Activated B cell treated with CpG ODN at 0.5 μM for 24 hours (primary cell): ENCODE results near the gene PNPLA3. TPM values are rescaled to one million over a fixed set of nuclear protein-coding genes. Genes with fewer than 3 reads are reported as not detected.

Source experiments
- ATAC-seq: fragments of 200-7000 bp; cut with Tn5 transposase; one replicate; pipeline ENCODE4 v1.10.0; 2021; ENCODE audit warnings: low read depth, mild to moderate bottlenecking, moderate library complexity
- CTCF ChIA-PET: fragments of 350-600 bp; sonication (Branson Sonifier 250); formaldehyde crosslinking; loops from one replicate; lab custom pipeline; 2021; ENCODE audit warnings: antibody characterized with exemption; lab: Charles Lee
- POLR2A ChIA-PET: fragments of 350-600 bp; sonication (Branson Sonifier 250); formaldehyde crosslinking; loops from one replicate; lab custom pipeline; 2021; ENCODE audit warnings: antibody characterized with exemption; lab: Charles Lee
- DNase-seq: peaks from one replicate; pipeline ENCODE4 v3.0.0; 2022
- H3K27ac Mint-ChIP-seq: one replicate; pipeline ENCODE4 v1.8.0; 2020; ENCODE audit warnings: mixed read lengths
- H3K27me3 Mint-ChIP-seq: one replicate; pipeline ENCODE4 v1.8.0; 2021; ENCODE audit warnings: mixed read lengths
- H3K36me3 Mint-ChIP-seq: one replicate; pipeline ENCODE4 v1.8.0; 2021; ENCODE audit warnings: low read depth, mixed read lengths
- H3K4me1 Mint-ChIP-seq: one replicate; pipeline ENCODE4 v1.8.0; 2021; ENCODE audit warnings: mixed read lengths
- H3K4me3 Mint-ChIP-seq: one replicate; pipeline ENCODE4 v1.8.0; 2020; ENCODE audit warnings: mild to moderate bottlenecking, mixed read lengths
- H3K9me3 Mint-ChIP-seq: one replicate; pipeline ENCODE4 v1.8.0; 2020; ENCODE audit warnings: mixed read lengths
- CTCF ChIP-seq: fragments of 200-600 bp; IDR thresholded peaks from one replicate; pipeline ENCODE4 v1.8.0; 2022; ENCODE audit warnings: antibody characterized with exemption, mild to moderate bottlenecking
- intact Hi-C: fragments of 100-400 bp; cut with micrococcal nuclease; formaldehyde crosslinking; loops from one replicate; pipeline ENCODE4 v1.15.1; 2024
- total RNA-seq: library from RNA; stranded (reverse); gene quantifications from 2 replicates; pipeline ENCODE4 v1.2.3, GENCODE V29; 2022

Gene PNPLA3
- total RNA-seq, 1 donor from 2014 or later: 0.33 TPM

GRCh38 chr22:43948836-43949406 is 25.3 kb downstream of the PNPLA3 start:
- Mint-ChIP-seq H3K27ac (no peak overlapping the region), H3K4me3 (no peak overlapping the region), H3K9me3 (no peaks in the 10 kb centered on the region), H3K27me3 (peaks cover 16% of the 10 kb centered on the region), H3K4me1 (peaks cover under 1% of the 10 kb centered on the region), H3K36me3 (no peaks in the 10 kb centered on the region)
- ATAC-seq (no peak), DNase-seq (no peak)
- intact Hi-C loops: no loop called here
- ChIA-PET POLR2A (no interaction called here), CTCF (no interaction called here)
- TF ChIP-seq CTCF: no peak

- no peak for ATAC-seq
These were observed 27.8 kb downstream of the PNPLA3 start for GRCh38 chr22:43951391-43951790.

GRCh38 chr22:43951966-43952365 is 28.4 kb downstream of the PNPLA3 start:
- Mint-ChIP-seq H3K4me3 (no peak overlapping the region), H3K36me3 (peaks cover 11% of the 10 kb centered on the region), H3K27ac (no peak overlapping the region), H3K9me3 (no peaks in the 10 kb centered on the region), H3K27me3 (peaks cover 4% of the 10 kb centered on the region), H3K4me1 (peaks cover 25% of the 10 kb centered on the region)
- CTCF ChIA-PET: no interaction called here
- TF ChIP-seq CTCF: no peak
- ATAC-seq: no peak
- DNase-seq: no peak
- POLR2A ChIA-PET: no interaction called here
- intact Hi-C loops: no loop called here

More at GRCh38 chr22:43951391-43951790, 27.8 kb downstream of the PNPLA3 start:
- TF ChIP-seq CTCF: no peak
- POLR2A ChIA-PET: no interaction called here
- DNase-seq: no peak
- CTCF ChIA-PET: no interaction called here
- Mint-ChIP-seq H3K36me3 (peaks cover 11% of the 10 kb centered on the region), H3K4me1 (peaks cover 19% of the 10 kb centered on the region), H3K4me3 (no peak overlapping the region), H3K27ac (no peak overlapping the region), H3K27me3 (peaks cover 7% of the 10 kb centered on the region), H3K9me3 (no peaks in the 10 kb centered on the region)
- intact Hi-C loops: no loop called here

- Mint-ChIP-seq H3K27me3 (peaks cover 4% of the 10 kb centered on the region), H3K4me1 (peaks cover 32% of the 10 kb centered on the region), H3K27ac (peak overlapping the region; percentile 94), H3K9me3 (no peaks in the 10 kb centered on the region), H3K36me3 (peaks cover 18% of the 10 kb centered on the region), H3K4me3 (peak overlapping the region; percentile 96)
- TF ChIP-seq CTCF: no peak
- POLR2A ChIA-PET: interaction anchor here (0.7 to 2.0 kb wide), 9 partner anchors 8 to 767 kb away, joined by 3 to 12 read pairs (median 5); partner anchors contain the start of genes EFCAB6, PARVB, PARVG and PNPLA3
- CTCF ChIA-PET: interaction anchor here (1.4 to 2.0 kb wide), 3 partner anchors 9 to 132 kb away, joined by 5 to 18 read pairs (median 7); no protein-coding TSS in a partner anchor
- intact Hi-C loops: loop anchor here (2.0 kb wide), 1 partner anchor 43 kb away; no protein-coding TSS in a partner anchor
- no peak for ATAC-seq
- no peak for DNase-seq
These were observed 30.6 kb downstream of the PNPLA3 start for GRCh38 chr22:43953988-43954785.
